Activated naive CD4-positive, alpha-beta T cell treated with anti-CD3 and anti-CD28 coated beads, Interleukin-2, amount 10 ng/mL, durations not matched to agents 7 days and 5 days (primary cell): Measurements from ENCODE around the gene DYRK2.
"Not testable (repeated sequence)": the region's sequence is repeated elsewhere in the genome, so short reads cannot be mapped to it uniquely, and the experiment has no call there.

ENCODE experiments used
- CTCF ChIA-PET: fragments of 350-600 bp; sonication (Branson Sonifier 250); formaldehyde crosslinking; loops from one replicate; lab custom pipeline; 2021; ENCODE audit warnings: antibody characterized with exemption; lab: Charles Lee
- DNase-seq: peaks from one replicate; pipeline ENCODE4 v3.0.0-alpha.2; 2020
- H3K27ac Mint-ChIP-seq: one replicate; pipeline ENCODE4 v1.8.0; 2021; ENCODE audit warnings: mild to moderate bottlenecking, moderate library complexity, mixed read lengths
- H3K27me3 Mint-ChIP-seq: one replicate; pipeline ENCODE4 v1.8.0; 2021; ENCODE audit warnings: mild to moderate bottlenecking, mixed read lengths
- H3K36me3 Mint-ChIP-seq: one replicate; pipeline ENCODE4 v1.8.0; 2021; ENCODE audit warnings: mixed read lengths
- H3K4me1 Mint-ChIP-seq: one replicate; pipeline ENCODE4 v1.8.0; 2021; ENCODE audit warnings: mixed read lengths
- H3K4me3 Mint-ChIP-seq: one replicate; pipeline ENCODE4 v1.8.0; 2021; ENCODE audit warnings: mild to moderate bottlenecking, moderate library complexity, mixed read lengths
- H3K9me3 Mint-ChIP-seq: one replicate; pipeline ENCODE4 v1.8.0; 2021; ENCODE audit warnings: mixed read lengths

The DYRK2 gene

DNA sequence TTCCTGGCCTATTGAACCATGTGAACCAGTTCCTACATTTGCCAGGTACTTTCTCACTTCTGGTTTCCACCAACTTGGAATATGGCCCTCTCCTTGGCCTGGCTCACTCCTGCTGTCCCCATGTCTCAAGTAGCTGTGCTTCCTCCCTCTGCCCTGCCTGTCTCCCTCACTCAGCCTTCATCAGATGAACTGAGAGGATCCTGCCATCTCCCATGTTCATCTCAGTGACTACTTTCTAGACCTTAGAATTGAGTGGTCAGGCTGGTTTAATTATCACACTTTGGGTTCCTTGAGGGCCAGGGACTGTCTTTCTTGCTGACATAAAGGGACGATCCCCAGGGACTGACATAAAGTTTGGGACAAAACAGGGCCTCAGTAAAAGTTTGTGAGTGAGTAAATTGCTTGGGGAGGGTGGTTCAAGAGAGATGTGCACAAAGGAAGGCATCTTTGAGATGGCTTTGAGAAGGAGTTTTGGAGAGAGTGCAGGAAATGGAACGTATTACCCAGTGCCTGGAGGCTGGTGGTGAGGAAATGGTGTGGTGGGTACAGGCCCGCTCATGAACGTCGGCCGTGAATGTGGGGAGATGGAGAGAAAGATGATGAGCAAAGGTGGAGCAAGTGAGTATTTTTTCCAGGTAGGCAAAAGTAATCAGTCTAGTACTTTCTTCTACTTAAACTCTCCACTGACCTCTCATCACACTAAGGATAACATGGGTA, 20.8 kb downstream of the DYRK2 start:
- H3K4me1 Mint-ChIP-seq: peaks cover 16% of the 10 kb centered on the region
- peaks cover 46% of the 10 kb centered on the region for H3K36me3 Mint-ChIP-seq
- no peak overlapping the region for H3K4me3 Mint-ChIP-seq
- H3K27me3 Mint-ChIP-seq: no peaks in the 10 kb centered on the region
- CTCF ChIA-PET: no interaction called here
- H3K9me3 Mint-ChIP-seq: peaks cover 23% of the 10 kb centered on the region
- H3K27ac Mint-ChIP-seq: no peak overlapping the region
- no peak for DNase-seq

DNA sequence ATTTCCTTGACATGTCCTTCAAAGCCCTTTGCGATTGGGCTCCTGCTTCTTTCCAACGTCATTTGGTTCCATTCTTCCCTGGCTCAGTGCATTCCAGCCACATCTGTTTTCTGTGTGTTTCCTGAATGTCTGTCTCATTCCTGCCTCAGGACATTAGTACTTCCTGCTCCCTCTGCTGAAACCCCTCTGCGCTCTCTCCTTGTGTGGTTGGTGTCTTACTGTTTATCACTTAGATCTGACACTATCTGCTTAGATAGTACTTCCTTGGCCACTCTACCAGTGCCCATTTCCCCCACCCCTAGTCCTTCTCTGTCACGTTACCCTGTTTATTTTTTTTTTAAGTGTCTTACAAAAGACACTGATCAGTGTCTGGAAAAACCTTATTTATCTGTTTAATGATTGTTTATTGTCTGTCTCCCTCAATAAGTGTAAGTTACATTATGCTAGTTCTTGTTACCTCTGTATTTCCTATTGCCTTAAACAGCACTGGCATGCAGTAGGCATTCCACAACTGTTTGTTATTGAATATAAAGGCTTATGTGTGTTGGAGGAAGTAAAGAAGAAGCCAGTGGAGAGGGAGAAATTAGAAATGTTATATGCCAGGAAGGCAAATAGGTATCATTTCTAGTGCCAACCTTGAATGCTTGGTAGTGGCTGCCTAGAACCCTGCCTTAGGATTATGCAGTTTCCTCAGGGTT, 21.5 kb downstream of the DYRK2 start:
- no peak for DNase-seq
- H3K36me3 Mint-ChIP-seq: peaks cover 46% of the 10 kb centered on the region
- CTCF ChIA-PET: no interaction called here
- peaks cover 27% of the 10 kb centered on the region for H3K9me3 Mint-ChIP-seq
- no peak overlapping the region for H3K4me3 Mint-ChIP-seq
- no peaks in the 10 kb centered on the region for H3K27me3 Mint-ChIP-seq
- H3K4me1 Mint-ChIP-seq: peaks cover 14% of the 10 kb centered on the region
- no peak overlapping the region for H3K27ac Mint-ChIP-seq

DNA sequence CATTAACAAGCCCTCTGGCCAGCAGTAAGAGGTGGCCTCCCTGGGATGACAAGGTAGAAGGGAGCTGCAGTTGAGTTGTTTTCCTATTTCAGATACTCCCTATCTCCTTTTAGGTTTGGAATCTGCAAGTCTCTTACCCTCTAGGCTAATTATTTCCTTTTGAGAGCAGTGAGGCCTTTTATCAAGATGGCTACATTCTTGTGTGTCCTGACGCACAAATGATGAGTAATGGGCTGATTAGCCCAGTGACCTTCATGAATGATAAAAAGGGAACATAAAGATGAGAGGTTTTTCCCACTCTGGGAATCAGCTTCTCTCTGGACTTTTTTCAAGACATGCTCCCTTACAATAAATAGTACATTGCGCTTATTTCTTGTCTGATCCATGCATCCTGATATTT, 22.9 kb downstream of the DYRK2 start:
- Mint-ChIP-seq H3K4me1 (peaks cover 8% of the 10 kb centered on the region), H3K9me3 (peaks cover 27% of the 10 kb centered on the region), H3K36me3 (peaks cover 44% of the 10 kb centered on the region), H3K27ac (no peak overlapping the region), H3K4me3 (no peak overlapping the region), H3K27me3 (no peaks in the 10 kb centered on the region)
- CTCF ChIA-PET: no interaction called here
- DNase-seq: no peak

DNA sequence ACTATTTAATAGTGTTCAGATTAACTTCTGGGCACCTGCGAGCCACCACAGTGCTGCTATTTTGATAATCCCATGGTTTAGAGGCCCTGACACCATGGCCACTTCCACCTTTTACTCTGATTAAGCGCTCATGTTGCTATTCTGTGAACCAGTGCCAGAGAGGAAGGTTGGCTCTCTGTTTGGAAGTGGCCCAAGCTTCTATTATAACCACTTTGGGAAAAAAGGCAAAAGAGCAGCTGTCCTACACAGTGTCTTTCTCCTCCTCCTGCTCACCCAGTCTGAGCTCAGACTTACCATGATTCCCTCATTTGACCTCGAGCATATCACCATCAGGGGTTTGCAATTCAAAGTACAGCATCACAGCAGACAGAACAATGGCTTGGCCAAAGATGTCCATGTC, 23.3 kb downstream of the DYRK2 start:
- CTCF ChIA-PET: no interaction called here
- no peak overlapping the region for H3K27ac Mint-ChIP-seq

DNA sequence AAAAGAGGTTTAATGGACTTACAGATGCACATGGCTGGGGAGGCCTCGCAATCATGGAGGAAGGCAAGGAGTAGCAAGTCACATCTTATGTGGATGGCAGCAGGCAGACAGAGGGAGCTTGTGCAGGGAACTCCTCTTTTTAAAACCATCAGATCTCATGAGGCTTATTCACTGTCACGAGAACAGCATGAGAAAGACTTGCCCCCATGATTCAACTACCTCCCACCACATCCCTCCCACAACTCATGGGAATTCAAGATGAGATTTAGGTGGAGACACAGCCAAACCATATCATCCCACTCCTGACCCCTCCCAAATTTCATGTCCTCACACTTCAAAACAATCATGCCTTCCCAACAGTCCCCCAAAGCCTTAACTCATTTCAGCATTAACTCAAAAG, 24.0 kb downstream of the DYRK2 start:
- H3K27me3 Mint-ChIP-seq, DNase-seq, CTCF ChIA-PET, H3K4me3 Mint-ChIP-seq, H3K4me1 Mint-ChIP-seq, H3K27ac Mint-ChIP-seq: not testable (repeated sequence)
- peaks cover 36% of the 10 kb centered on the region for H3K36me3 Mint-ChIP-seq
- H3K9me3 Mint-ChIP-seq: peaks cover 27% of the 10 kb centered on the region

More for the DNA sequence above, 23.3 kb downstream of the DYRK2 start:
- Mint-ChIP-seq H3K9me3 (peaks cover 27% of the 10 kb centered on the region), H3K27me3 (no peaks in the 10 kb centered on the region), H3K4me1 (peaks cover 8% of the 10 kb centered on the region), H3K36me3 (peaks cover 42% of the 10 kb centered on the region), H3K4me3 (no peak overlapping the region)
- no peak for DNase-seq

DNA sequence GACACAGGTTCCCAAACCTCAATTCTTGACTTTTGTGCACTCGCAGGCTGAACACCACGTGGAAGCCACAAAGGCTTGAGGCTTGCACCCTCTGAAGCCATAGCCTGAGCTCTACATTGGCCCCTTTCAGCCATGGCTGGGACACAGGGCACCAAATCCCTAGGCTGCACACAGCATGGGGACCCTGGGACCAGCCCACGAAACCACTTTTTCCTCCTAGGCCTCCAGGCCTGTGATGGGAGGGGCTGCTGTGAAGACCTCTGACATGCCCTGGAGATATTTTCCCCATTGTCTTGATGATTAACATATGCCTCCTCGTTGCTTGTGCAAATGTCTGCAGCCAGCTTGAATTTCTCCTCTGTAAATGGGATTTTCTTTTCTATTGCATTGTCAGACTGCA, 25.0 kb downstream of the DYRK2 start:
- Mint-ChIP-seq H3K9me3 (peaks cover 27% of the 10 kb centered on the region), H3K36me3 (peaks cover 33% of the 10 kb centered on the region)
- CTCF ChIA-PET, H3K27me3 Mint-ChIP-seq, H3K27ac Mint-ChIP-seq, H3K4me3 Mint-ChIP-seq, H3K4me1 Mint-ChIP-seq, DNase-seq: not testable (repeated sequence)

DNA sequence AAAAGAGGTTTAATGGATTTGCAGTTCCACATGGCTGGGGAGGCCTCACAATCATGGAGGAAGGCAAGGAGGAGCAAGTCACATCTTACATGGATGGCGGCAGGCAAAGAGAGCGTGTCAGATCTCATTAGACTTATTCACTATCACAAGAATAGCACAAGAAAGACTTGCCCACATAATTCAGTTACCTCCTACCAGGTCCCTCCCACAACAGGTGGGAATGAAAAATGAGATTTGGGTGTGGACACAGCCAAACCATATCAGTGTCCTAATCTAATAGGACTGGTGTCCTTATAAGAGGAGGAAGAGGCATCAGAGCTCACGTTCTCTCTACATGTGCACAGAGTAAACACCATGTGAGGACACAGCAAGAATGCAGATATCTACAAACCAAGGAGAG, 25.9 kb downstream of the DYRK2 start:
- CTCF ChIA-PET: no interaction called here
- DNase-seq: no peak
- Mint-ChIP-seq H3K27ac (no peak overlapping the region), H3K36me3 (peaks cover 33% of the 10 kb centered on the region), H3K4me3 (no peak overlapping the region), H3K9me3 (peaks cover 27% of the 10 kb centered on the region), H3K4me1 (peaks cover 13% of the 10 kb centered on the region), H3K27me3 (no peaks in the 10 kb centered on the region)

DNA sequence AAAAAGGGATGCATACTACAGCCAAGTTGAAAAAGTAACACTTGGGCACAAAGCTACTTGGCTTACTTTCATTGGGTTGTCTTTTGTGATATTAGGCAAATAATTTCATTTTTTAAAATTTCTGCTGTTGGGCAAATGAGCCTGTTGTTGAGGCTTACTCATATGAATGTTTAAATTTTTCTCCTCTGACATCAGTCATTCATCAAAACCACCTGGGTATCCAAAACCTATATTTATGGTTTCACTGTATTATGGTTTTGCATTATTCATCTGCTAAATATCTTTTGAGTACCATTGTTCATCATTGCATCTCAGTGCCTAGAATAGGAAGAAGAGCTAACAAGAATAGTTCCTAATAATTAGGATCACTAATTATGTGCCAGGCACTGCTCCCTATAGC, 28.1 kb downstream of the DYRK2 start:
- Mint-ChIP-seq H3K4me3 (no peak overlapping the region), H3K4me1 (peaks cover 11% of the 10 kb centered on the region), H3K27me3 (no peaks in the 10 kb centered on the region), H3K36me3 (peaks cover 30% of the 10 kb centered on the region), H3K27ac (no peak overlapping the region), H3K9me3 (peaks cover 27% of the 10 kb centered on the region)
- DNase-seq: no peak
- CTCF ChIA-PET: no interaction called here

DNA sequence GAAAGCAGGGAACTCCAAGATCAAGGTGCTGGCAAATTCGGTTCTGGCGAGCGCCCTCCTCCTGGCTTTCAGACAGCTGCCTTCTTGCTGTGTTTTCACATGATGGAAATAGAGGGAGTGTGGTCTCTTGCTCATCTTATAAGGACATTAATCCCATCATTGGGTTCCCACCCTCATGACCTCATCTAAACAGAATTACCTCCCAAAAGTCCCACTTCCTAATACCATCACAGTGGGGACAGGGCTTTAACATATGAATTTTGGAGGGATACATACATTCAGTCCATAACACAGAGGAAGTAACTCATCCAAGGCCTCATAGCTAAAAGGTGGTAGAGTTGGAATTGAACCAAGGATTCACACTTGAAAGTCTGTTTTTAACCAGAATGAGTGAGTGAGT, 28.6 kb downstream of the DYRK2 start:
- H3K4me1 Mint-ChIP-seq: peaks cover 11% of the 10 kb centered on the region
- H3K27ac Mint-ChIP-seq: no peak overlapping the region
- CTCF ChIA-PET: no interaction called here
- no peak overlapping the region for H3K4me3 Mint-ChIP-seq
- no peaks in the 10 kb centered on the region for H3K27me3 Mint-ChIP-seq
- peaks cover 24% of the 10 kb centered on the region for H3K9me3 Mint-ChIP-seq
- H3K36me3 Mint-ChIP-seq: peaks cover 28% of the 10 kb centered on the region
- DNase-seq: no peak

DNA sequence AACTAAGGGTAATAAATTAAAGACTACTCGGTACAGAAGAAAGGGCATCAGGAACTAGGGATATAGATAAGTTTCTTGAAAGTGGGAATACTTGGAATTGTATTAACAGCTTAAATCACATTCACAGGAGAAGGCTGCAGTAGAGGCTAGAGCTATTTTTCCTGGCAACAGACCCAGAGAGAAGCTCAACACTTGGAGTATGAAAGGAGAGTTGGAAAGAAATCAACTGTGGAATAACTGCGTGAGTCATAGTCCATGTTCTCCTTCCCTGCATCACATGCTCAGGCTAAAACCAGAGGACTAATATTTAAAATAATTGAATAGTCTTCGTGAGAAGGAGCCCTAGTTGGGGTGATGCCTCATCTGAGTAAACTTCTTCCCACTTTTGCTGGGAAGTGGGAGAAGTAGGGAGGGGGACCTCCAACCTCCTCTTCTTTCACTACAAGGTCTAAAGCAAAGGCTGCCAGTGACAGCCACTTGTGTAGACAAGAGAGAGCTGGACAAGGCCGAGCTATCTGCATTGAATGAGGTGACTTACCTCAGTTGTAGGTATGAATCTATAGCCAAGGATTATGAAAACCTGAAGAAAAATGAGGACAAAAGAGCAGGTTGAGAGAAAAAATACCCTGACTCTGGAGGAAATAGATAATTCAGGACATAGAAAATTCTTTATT, 32.7 kb downstream of the DYRK2 start:
- Mint-ChIP-seq H3K4me3 (no peak overlapping the region), H3K9me3 (no peaks in the 10 kb centered on the region), H3K4me1 (peaks cover 11% of the 10 kb centered on the region), H3K36me3 (peaks cover 3% of the 10 kb centered on the region), H3K27me3 (no peaks in the 10 kb centered on the region), H3K27ac (no peak overlapping the region)
- DNase-seq: no peak
- CTCF ChIA-PET: interaction anchor here (0.5 kb wide), 1 partner anchor 584 kb away, joined by 3 read pairs; no protein-coding TSS in a partner anchor

DNA sequence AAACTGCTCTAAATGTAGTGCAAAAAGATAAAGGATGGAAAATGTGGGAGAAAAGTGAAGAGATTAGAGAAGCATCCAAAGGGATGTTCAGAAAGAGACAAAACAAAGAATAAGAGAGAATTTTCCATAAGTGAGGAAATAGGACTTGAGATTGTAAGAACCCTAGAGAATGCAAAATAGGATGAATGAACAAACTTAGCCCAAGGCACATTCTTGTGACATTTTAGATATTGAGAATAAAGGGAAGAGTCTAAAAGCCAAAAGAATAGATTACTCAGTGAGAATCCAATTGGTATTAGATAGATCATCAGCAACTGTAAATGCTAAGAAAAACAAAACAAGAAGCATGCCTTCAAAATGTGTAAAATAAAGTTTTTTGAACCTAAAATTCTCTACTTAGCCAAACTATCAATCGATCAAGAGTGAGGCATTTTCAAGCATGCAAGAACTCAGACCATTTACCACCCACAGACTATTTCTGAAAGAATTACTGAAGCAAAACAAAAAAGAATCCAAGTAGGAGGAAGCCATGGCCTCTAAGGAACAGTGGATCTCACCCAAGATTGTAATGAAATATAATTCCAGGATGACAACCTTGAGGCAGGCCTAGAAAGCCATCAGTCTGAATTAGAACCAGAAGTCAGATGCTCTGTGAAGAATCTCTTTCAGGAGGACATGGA, 33.5 kb downstream of the DYRK2 start:
- CTCF ChIA-PET: no interaction called here
- H3K9me3 Mint-ChIP-seq: no peaks in the 10 kb centered on the region
- peaks cover 3% of the 10 kb centered on the region for H3K36me3 Mint-ChIP-seq
- no peaks in the 10 kb centered on the region for H3K27me3 Mint-ChIP-seq
- H3K27ac Mint-ChIP-seq: no peak overlapping the region
- H3K4me1 Mint-ChIP-seq: peaks cover 11% of the 10 kb centered on the region
- no peak overlapping the region for H3K4me3 Mint-ChIP-seq
- DNase-seq: no peak

DNA sequence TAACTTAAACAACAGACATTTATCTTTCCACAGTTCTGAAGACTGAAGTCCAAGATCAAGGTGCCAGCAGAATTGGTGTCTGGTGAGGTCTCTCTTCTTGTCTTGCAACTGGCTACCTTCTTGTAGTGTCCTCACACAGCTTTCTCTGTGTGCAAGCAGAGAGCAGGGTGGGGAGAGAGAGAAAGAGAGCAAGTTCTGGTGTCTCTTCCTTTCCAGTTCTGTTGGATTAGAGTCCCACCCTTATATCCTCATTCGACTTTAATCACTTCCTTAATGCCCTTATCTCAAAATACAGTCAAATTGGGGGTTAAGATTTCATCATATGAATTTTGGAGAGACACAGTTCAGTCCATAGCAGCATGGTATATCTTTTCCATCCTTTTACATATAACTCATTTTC, 40.8 kb downstream of the DYRK2 start:
- no peak overlapping the region for H3K4me3 Mint-ChIP-seq
- peaks cover 4% of the 10 kb centered on the region for H3K27me3 Mint-ChIP-seq
- peaks cover 12% of the 10 kb centered on the region for H3K4me1 Mint-ChIP-seq
- no peak overlapping the region for H3K27ac Mint-ChIP-seq
- no peak for DNase-seq
- CTCF ChIA-PET: no interaction called here
- peaks cover 6% of the 10 kb centered on the region for H3K36me3 Mint-ChIP-seq
- peaks cover 3% of the 10 kb centered on the region for H3K9me3 Mint-ChIP-seq

DNA sequence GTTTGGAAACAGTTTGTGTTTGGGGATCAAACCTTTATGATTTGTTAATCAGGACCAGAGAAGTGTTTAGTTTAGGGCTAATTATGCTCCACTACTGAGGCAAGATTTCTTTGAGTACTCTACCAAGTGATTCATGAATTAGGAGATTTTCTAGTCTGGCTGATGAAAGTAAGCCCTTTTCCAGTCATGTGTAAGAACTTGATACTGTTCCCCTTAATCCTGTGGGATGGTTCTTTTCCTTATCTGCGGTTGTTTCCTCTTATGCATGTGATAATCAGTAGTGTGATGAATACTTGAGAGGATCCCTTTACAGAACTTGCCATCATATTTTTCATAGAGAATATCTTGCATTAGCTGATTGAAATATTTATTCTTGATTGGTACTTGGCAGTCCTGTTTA, 42.1 kb downstream of the DYRK2 start:
- Mint-ChIP-seq H3K9me3 (peaks cover 3% of the 10 kb centered on the region), H3K27me3 (peaks cover 8% of the 10 kb centered on the region), H3K4me3 (no peak overlapping the region), H3K4me1 (peaks cover 24% of the 10 kb centered on the region), H3K36me3 (peaks cover 6% of the 10 kb centered on the region), H3K27ac (no peak overlapping the region)
- CTCF ChIA-PET: no interaction called here
- no peak for DNase-seq

DNA sequence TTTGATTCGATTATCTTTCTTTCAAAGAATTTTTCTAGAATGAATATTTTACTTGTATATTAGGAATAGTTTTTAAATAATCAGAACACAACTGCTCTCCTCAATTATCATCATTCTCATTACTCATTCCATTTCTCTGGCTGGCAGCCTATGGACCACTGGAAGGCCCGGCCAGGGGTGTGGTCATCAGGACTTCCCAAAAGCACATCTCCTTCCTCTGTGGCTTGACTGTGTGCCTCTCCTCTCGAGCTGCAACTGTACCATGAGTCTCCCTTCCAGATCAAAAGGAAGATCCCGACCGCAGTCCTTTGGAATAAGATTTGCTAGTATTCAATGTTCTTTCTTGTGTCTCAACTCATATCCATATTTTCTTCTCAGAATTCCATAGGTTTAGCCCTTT, 42.7 kb downstream of the DYRK2 start:
- H3K27me3 Mint-ChIP-seq: peaks cover 8% of the 10 kb centered on the region
- H3K4me3 Mint-ChIP-seq: no peak overlapping the region
- H3K9me3 Mint-ChIP-seq: peaks cover 3% of the 10 kb centered on the region
- CTCF ChIA-PET: no interaction called here
- H3K4me1 Mint-ChIP-seq: peaks cover 30% of the 10 kb centered on the region
- H3K27ac Mint-ChIP-seq: no peak overlapping the region
- H3K36me3 Mint-ChIP-seq: peaks cover 6% of the 10 kb centered on the region
- DNase-seq: no peak
